Upper lobe of left lung (tissue), 6 donors: ENCODE results near the gene RETSAT. TPM values are rescaled to one million over a fixed set of nuclear protein-coding genes. Genes with fewer than 3 reads are reported as not detected.
"Not testable (repeated sequence)": the region's sequence is repeated elsewhere in the genome, so short reads cannot be mapped to it uniquely, and the experiment has no call there.

Source experiments
- ATAC-seq, 2 donors: fragments of 200-7000 bp; cut with Tn5 transposase; one replicate each; pipeline ENCODE4 v1.9.1; 2022; ENCODE audit warnings: mild to moderate bottlenecking in 2 of 2, moderate library complexity in 2 of 2; ENCODE audit not compliant: low FRiP score in 2 of 2
- DNase-seq, 2 donors: peaks; one replicate each; pipeline ENCODE4 v3.0.0-alpha.2; 2019 to 2020
- H3K27ac ChIP-seq, 4 donors: fragments of 200-600 bp; sonication (generic); one replicate each; pipeline ENCODE4 v1.5.1; 2016 to 2019
- H3K27me3 ChIP-seq, 4 donors: fragments of 200-600 bp; sonication (generic); one replicate each; pipeline ENCODE4 v1.5.1; 2017 to 2019
- H3K36me3 ChIP-seq, 4 donors: fragments of 200-600 bp; sonication (generic); one replicate each; pipeline ENCODE4 v1.5.1; 2016 to 2019
- H3K4me1 ChIP-seq, 4 donors: fragments of 200-600 bp; sonication (generic); one replicate each; pipeline ENCODE4 v1.5.1; 2018 to 2019
- H3K4me3 ChIP-seq, 4 donors: fragments of 200-600 bp; sonication (generic); one replicate each; pipeline ENCODE4 v1.5.1; 2017 to 2019; ENCODE audit warnings: mild to moderate bottlenecking in 2 of 4, moderate library complexity in 1 of 4
- H3K9me3 ChIP-seq, 4 donors: fragments of 200-600 bp; sonication (generic); one replicate each; pipeline ENCODE4 v1.5.1; 2018 to 2019
- EP300 ChIP-seq, 4 donors: sonication (generic); formaldehyde crosslinking; IDR thresholded peaks; one replicate each; pipeline ENCODE4 v1.5.1; 2017; ENCODE audit warnings: antibody characterized with exemption in 4 of 4, control low read depth in 2 of 4
- POLR2A ChIP-seq, 4 donors: fragments of 450-650 bp; IDR thresholded peaks; one replicate each; pipeline ENCODE4 v1.5.1; 2016 to 2017; ENCODE audit warnings: antibody characterized with exemption in 4 of 4, mild to moderate bottlenecking in 2 of 4
- POLR2AphosphoS5 ChIP-seq, 2 donors: sonication (generic); formaldehyde crosslinking; IDR thresholded peaks; one replicate each; pipeline ENCODE4 v1.5.1; 2017; ENCODE audit warnings: antibody characterized with exemption in 2 of 2
- WGBS, 2 donors: methylation state at CpG; one replicate each; pipeline ENCODE4 v1.1.5; 2017 to 2018; 5-methylcytosine and 5-hydroxymethylcytosine counted together
- total RNA-seq, 6 donors: library from RNA; depleted of rRNA in 4 of 6; stranded (reverse); fragments of >200 nt in 4 of 6; gene quantifications; one replicate each; pipeline versions ENCODE4 v1.1.0 to v1.2.1, GENCODE V29; 2016 to 2021
- TF ChIP-seq, protein P1 (sequence below), 6 experiments: fragments of 450-650 bp in 4 of 6; fragments of 200-600 bp in 2 of 6; sonication (generic) in 2 of 6; IDR thresholded peaks; one replicate each; pipeline ENCODE4 v1.5.1; 2016 to 2019; ENCODE audit warnings: antibody characterized with exemption in 6 of 6
- donor health status: DM: no; HTN: no; CAD: no; lungs with moderate emphysema.
- donor health status: DM: no; HTN: yes; CAD: no; lungs with severe emphysema.

The RETSAT gene
- total RNA-seq, 6 donors from 2014 or later, result 36.7 to 81.5 (median 57.9) TPM

DNA sequence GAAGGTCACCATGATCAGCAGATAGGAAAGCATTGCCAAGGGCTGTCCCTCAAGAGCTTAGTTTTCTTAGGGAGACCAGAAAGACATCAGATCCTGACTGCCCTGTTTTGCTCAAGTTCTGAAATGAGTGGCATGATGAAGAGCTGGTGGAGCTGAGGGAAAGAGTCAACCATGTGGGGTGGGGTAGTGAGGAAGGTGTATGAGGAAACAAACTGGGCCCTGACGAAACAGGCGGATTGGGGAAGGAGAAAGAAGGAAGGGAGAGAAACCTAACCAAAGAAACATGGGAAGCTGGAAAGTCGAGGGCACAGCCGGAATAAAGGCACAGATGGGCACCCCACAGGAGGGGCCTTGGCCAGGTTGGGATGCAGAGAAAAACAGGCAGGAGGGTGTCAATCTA is 34.5 kb downstream of the RETSAT start:
- Histone ChIP-seq H3K27ac (no peak overlapping the region), H3K27me3 (no peaks in the 10 kb centered on the region), H3K4me3 (no peak overlapping the region), H3K4me1 (peaks cover 45 to 55% (median 51%) of the 10 kb centered on the region in 4 donors), H3K36me3 (peaks cover 5 to 94% (median 69%) of the 10 kb centered on the region in 4 donors), H3K9me3 (no peaks in the 10 kb centered on the region)
- ATAC-seq (no peak), DNase-seq (no peak)
- TF ChIP-seq, protein P1, sequence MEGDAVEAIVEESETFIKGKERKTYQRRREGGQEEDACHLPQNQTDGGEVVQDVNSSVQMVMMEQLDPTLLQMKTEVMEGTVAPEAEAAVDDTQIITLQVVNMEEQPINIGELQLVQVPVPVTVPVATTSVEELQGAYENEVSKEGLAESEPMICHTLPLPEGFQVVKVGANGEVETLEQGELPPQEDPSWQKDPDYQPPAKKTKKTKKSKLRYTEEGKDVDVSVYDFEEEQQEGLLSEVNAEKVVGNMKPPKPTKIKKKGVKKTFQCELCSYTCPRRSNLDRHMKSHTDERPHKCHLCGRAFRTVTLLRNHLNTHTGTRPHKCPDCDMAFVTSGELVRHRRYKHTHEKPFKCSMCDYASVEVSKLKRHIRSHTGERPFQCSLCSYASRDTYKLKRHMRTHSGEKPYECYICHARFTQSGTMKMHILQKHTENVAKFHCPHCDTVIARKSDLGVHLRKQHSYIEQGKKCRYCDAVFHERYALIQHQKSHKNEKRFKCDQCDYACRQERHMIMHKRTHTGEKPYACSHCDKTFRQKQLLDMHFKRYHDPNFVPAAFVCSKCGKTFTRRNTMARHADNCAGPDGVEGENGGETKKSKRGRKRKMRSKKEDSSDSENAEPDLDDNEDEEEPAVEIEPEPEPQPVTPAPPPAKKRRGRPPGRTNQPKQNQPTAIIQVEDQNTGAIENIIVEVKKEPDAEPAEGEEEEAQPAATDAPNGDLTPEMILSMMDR (IDR thresholded peaks at IDR 0.05), result no peak
- no peak for TF ChIP-seq POLR2AphosphoS5 (IDR thresholded peaks at IDR 0.05)
- no peak for TF ChIP-seq POLR2A (IDR thresholded peaks at IDR 0.05)
- TF ChIP-seq EP300 (IDR thresholded peaks at IDR 0.05), result no peak
- WGBS, 2 donors, result 61 to 84% methylated on average over 4 of the region's 4 CpGs

DNA sequence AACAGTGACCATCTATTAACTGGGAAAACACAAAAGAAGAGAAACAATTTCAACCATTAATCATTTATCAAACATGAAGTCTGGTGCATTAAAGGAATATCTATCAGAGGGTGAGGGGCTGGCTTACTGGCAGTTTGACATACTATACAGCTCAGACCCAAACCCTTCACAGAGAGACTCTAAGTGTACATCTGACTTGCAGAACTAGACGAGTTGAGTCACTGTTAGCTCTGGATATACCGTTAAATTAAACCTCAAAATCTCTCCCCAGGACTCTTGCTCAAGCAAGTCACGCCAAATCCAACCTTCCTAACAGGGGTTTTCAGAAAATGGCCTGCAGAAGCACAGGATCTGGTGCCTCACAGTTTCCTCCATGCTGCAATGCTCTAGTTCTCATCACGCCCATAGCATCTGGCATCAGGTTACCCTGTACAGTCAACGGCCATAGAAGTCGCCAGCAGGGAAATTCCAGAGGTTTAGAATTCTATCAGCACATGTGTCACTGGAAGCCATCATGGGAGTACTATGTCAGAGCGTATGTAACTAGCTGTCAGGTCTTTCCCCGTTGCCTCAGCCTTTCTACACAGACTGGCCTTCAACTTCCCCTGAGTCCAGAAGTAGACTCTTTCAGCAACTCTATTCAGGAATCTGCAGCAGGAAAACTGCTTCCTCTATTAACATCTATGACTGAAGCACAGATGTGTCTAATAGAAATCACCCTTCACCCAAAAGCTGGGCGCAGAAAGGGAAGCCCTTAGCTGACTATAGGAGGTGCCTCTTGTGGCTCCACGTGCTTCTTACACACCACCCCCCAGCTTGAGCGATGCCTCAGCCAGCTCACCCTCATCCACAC is 35.9 kb downstream of the RETSAT start:
- peaks cover 32 to 42% (median 37%) of the 10 kb centered on the region in 4 donors for H3K4me1 ChIP-seq
- no peaks in the 10 kb centered on the region for H3K27me3 ChIP-seq
- no peaks in the 10 kb centered on the region for H3K9me3 ChIP-seq
- peak; percentile 65 to 71 for ATAC-seq
- TF ChIP-seq, protein P1 (IDR thresholded peaks at IDR 0.05), result no peak
- TF ChIP-seq POLR2AphosphoS5 (IDR thresholded peaks at IDR 0.05), result no peak
- no peak for TF ChIP-seq POLR2A (IDR thresholded peaks at IDR 0.05)
- no peak for TF ChIP-seq EP300 (IDR thresholded peaks at IDR 0.05)
- no peak overlapping the region for H3K27ac ChIP-seq
- peak in 1 of 2 donors; percentile 54 for DNase-seq
- H3K36me3 ChIP-seq, result peaks cover 5 to 88% (median 64%) of the 10 kb centered on the region in 4 donors
- H3K4me3 ChIP-seq, result no peak overlapping the region
- 55 to 71% methylated on average over 8 to 11 of the region's 11 CpGs for WGBS, 2 donors

DNA sequence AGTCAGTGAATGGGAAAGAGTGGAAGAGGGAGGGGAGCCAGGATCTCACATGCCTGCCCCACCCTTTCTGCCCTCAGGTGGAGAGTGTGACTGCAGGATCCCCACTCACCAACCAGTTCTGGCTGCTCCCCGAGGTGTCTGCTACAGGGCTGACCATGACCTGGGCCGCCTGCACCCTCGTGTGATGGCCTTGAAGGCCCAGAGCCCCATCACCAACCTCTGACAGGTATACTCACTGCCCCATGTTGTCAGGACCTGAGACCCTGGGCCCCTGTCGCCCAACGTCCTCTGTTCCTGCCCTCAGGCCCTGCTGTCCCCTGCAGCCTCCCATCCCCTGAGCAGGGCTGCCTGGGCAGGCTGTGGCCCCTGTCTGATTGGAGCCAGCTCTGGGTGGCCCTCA is 38.4 kb downstream of the RETSAT start:
- not testable (repeated sequence) for H3K4me3 ChIP-seq, ATAC-seq, H3K9me3 ChIP-seq, H3K27ac ChIP-seq, H3K27me3 ChIP-seq
- Histone ChIP-seq H3K36me3 (peaks cover 0 to 63% (median 41%) of the 10 kb centered on the region in 4 donors), H3K4me1 (peaks cover 13 to 22% (median 20%) of the 10 kb centered on the region in 4 donors)
- DNase-seq, result peak in 1 of 2 donors; percentile 46
- 73% methylated on average over 3 of the region's 5 CpGs; no CpG with 5 or more reads in 1 of the 2 donors for WGBS, 2 donors

DNA sequence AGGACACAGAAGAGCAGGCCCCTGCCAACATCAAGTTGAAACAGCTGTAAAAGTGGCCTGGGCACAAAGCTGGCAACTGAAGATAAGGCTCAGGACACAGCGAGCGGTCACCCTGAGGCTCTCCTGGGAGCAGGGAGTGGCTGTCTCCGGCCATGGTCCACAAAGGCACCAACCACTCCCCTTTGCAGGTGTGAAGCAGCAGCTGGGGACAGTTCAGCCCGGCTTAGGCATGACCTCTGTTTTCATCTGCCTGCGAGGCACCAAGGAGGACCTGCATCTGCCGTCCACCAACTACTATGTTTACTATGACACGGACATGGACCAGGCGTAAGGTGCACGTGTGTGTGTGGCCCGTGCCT is 39.5 kb downstream of the RETSAT start:
- Histone ChIP-seq H3K27me3 (no peaks in the 10 kb centered on the region), H3K4me3 (no peak overlapping the region), H3K27ac (no peak overlapping the region), H3K4me1 (peaks cover 9 to 19% (median 15%) of the 10 kb centered on the region in 4 donors), H3K9me3 (no peaks in the 10 kb centered on the region), H3K36me3 (peaks cover 0 to 53% (median 32%) of the 10 kb centered on the region in 4 donors)
- WGBS, 2 donors, result 89 to 94% methylated on average over 8 to 10 of the region's 10 CpGs
- DNase-seq, result no peak
- no peak for ATAC-seq
- TF ChIP-seq EP300 (IDR thresholded peaks at IDR 0.05), result no peak
- peak in 1 of 2 donors; percentile 2 for TF ChIP-seq POLR2AphosphoS5 (IDR thresholded peaks at IDR 0.05)

DNA sequence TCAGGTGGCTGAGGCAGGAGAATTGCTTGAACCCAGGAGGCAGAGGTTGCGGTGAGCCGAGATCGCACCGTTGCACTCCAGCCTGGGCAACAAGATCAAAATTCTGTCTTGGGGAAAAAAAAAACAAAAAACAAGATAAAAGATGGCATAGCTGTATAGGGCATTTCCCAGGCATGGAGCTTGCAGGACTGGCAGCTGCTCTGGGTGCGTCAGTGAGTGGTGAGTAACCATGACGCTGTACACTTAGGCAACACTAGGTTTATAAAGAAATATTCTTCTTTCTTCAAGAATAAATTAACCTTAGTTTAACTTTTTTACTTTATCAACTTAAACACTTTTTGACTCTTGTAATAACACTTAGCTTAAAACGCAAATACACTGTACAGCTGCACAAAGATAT is 41.9 kb downstream of the RETSAT start:
- Histone ChIP-seq H3K36me3 (peaks cover 0 to 40% (median 28%) of the 10 kb centered on the region in 4 donors), H3K4me3 (no peak overlapping the region), H3K9me3 (no peaks in the 10 kb centered on the region), H3K27me3 (no peaks in the 10 kb centered on the region), H3K4me1 (peaks cover 11 to 23% (median 20%) of the 10 kb centered on the region in 4 donors), H3K27ac (no peak overlapping the region)
- WGBS, 2 donors, result 78 to 87% methylated on average over 7 of the region's 7 CpGs
- ATAC-seq, result no peak
- TF ChIP-seq POLR2AphosphoS5 (IDR thresholded peaks at IDR 0.05) (no peak), EP300 (IDR thresholded peaks at IDR 0.05) (no peak), POLR2A (IDR thresholded peaks at IDR 0.05) (no peak)
- TF ChIP-seq, protein P1 (IDR thresholded peaks at IDR 0.05), result no peak
- no peak for DNase-seq
